Measurements from ENCODE around the gene DIP2C.

Gene DIP2C

GRCh38 chr10:288316-289200, 400.9 kb downstream of the DIP2C start:
- TF ChIP-seq FOXK2 (IDR thresholded peaks at IDR 0.05) (no peak), PKNOX1 (IDR thresholded peaks at IDR 0.05) (no peak), ZNF384 (IDR thresholded peaks at IDR 0.05) (no peak), FOXM1 (IDR thresholded peaks at IDR 0.05; ENCODE audit: borderline replicate concordance) (no peak), HDGF (IDR thresholded peaks at IDR 0.05; ENCODE audit: borderline replicate concordance) (no peak), NFRKB (IDR thresholded peaks at IDR 0.05) (no peak), TARDBP (IDR thresholded peaks at IDR 0.05) (no peak), ELF4 (IDR thresholded peaks at IDR 0.05) (no peak), BHLHE40 (IDR thresholded peaks at IDR 0.05; ENCODE audit: borderline replicate concordance) (no peak), SUZ12 (IDR thresholded peaks at IDR 0.05) (no peak), SP1 (IDR thresholded peaks at IDR 0.05) (no peak), LEF1 (IDR thresholded peaks at IDR 0.05; ENCODE audit: borderline replicate concordance) (no peak), FOXA1 (IDR thresholded peaks at IDR 0.05) (no peak), CTBP1 (IDR thresholded peaks at IDR 0.05; ENCODE audit: borderline replicate concordance) (no peak), L3MBTL2 (conservative IDR thresholded peaks at IDR 0.05) (no peak), ARNT (IDR thresholded peaks at IDR 0.05) (no peak)
- DNase-seq (ENCODE audit: extremely low spot score), result no peak
- CTCF ChIA-PET, result no interaction called here
- POLR2A ChIA-PET, result no interaction called here

GRCh38 chr10:287814-288213, 401.7 kb downstream of the DIP2C start:
- DNase-seq (ENCODE audit: extremely low spot score), result peak; percentile 32

GRCh38 chr10:287026-287709, 402.3 kb downstream of the DIP2C start:
- ChIA-PET CTCF (no interaction called here), POLR2A (no interaction called here)
- TF ChIP-seq SP1 (IDR thresholded peaks at IDR 0.05) (no peak), TARDBP (IDR thresholded peaks at IDR 0.05) (no peak), L3MBTL2 (conservative IDR thresholded peaks at IDR 0.05) (no peak), HDGF (IDR thresholded peaks at IDR 0.05; ENCODE audit: borderline replicate concordance) (no peak), ARNT (IDR thresholded peaks at IDR 0.05) (no peak), BHLHE40 (IDR thresholded peaks at IDR 0.05; ENCODE audit: borderline replicate concordance) (no peak), FOXM1 (IDR thresholded peaks at IDR 0.05; ENCODE audit: borderline replicate concordance) (no peak), ELF4 (IDR thresholded peaks at IDR 0.05) (no peak), SUZ12 (IDR thresholded peaks at IDR 0.05) (no peak), PKNOX1 (IDR thresholded peaks at IDR 0.05) (no peak), ZNF384 (IDR thresholded peaks at IDR 0.05) (no peak), FOXA1 (IDR thresholded peaks at IDR 0.05) (no peak), FOXK2 (IDR thresholded peaks at IDR 0.05) (no peak), CTBP1 (IDR thresholded peaks at IDR 0.05; ENCODE audit: borderline replicate concordance) (no peak), NFRKB (IDR thresholded peaks at IDR 0.05) (no peak), LEF1 (IDR thresholded peaks at IDR 0.05; ENCODE audit: borderline replicate concordance) (no peak)
- DNase-seq (ENCODE audit: extremely low spot score), result no peak

More at GRCh38 chr10:287814-288213, 401.7 kb downstream of the DIP2C start:
- ChIA-PET CTCF (no interaction called here), POLR2A (no interaction called here)
- TF ChIP-seq ELF4 (IDR thresholded peaks at IDR 0.05) (no peak), SP1 (IDR thresholded peaks at IDR 0.05) (no peak), ARNT (IDR thresholded peaks at IDR 0.05) (no peak), L3MBTL2 (conservative IDR thresholded peaks at IDR 0.05) (no peak), TARDBP (IDR thresholded peaks at IDR 0.05) (no peak), CTBP1 (IDR thresholded peaks at IDR 0.05; ENCODE audit: borderline replicate concordance) (no peak), FOXM1 (IDR thresholded peaks at IDR 0.05; ENCODE audit: borderline replicate concordance) (no peak)

GRCh38 chr10:285216-285615, 404.3 kb downstream of the DIP2C start:
- ChIA-PET CTCF (no interaction called here), POLR2A (no interaction called here)
- no peak for DNase-seq (ENCODE audit: extremely low spot score)

More at GRCh38 chr10:285216-285615, 404.3 kb downstream of the DIP2C start:
- TF ChIP-seq FOXM1 (IDR thresholded peaks at IDR 0.05; ENCODE audit: borderline replicate concordance), result no peak
- TF ChIP-seq FOXK2 (IDR thresholded peaks at IDR 0.05), result no peak
- TF ChIP-seq ZNF384 (IDR thresholded peaks at IDR 0.05), result no peak
- TF ChIP-seq ARNT (IDR thresholded peaks at IDR 0.05), result no peak
- no peak for TF ChIP-seq NFRKB (IDR thresholded peaks at IDR 0.05)
- TF ChIP-seq FOXA1 (IDR thresholded peaks at IDR 0.05), result no peak
- no peak for TF ChIP-seq TARDBP (IDR thresholded peaks at IDR 0.05)
- TF ChIP-seq HDGF (IDR thresholded peaks at IDR 0.05; ENCODE audit: borderline replicate concordance), result no peak
- TF ChIP-seq CTBP1 (IDR thresholded peaks at IDR 0.05; ENCODE audit: borderline replicate concordance), result no peak
- no peak for TF ChIP-seq BHLHE40 (IDR thresholded peaks at IDR 0.05; ENCODE audit: borderline replicate concordance)
- no peak for TF ChIP-seq LEF1 (IDR thresholded peaks at IDR 0.05; ENCODE audit: borderline replicate concordance)
- no peak for TF ChIP-seq L3MBTL2 (conservative IDR thresholded peaks at IDR 0.05)
- TF ChIP-seq ELF4 (IDR thresholded peaks at IDR 0.05), result no peak
- TF ChIP-seq SP1 (IDR thresholded peaks at IDR 0.05), result no peak
- no peak for TF ChIP-seq SUZ12 (IDR thresholded peaks at IDR 0.05)
- TF ChIP-seq PKNOX1 (IDR thresholded peaks at IDR 0.05), result no peak

Measured in HEK293T (cell line).